Smooth muscle cell (in vitro differentiated cells): ENCODE results near the gene PARD6A. TPM values are rescaled to one million over a fixed set of nuclear protein-coding genes. Genes with fewer than 3 reads are reported as not detected.

ENCODE experiments used
- DNase-seq: peaks from one replicate; lab custom pipeline; 2025; ENCODE audit not compliant: unreplicated experiment; lab: John Stamatoyannopoulos, UW
- H2AFZ ChIP-seq: fragments of 200-600 bp; sonication (generic); 2 replicates; pipeline ENCODE4 v1.6.0; 2016; ENCODE audit warnings: antibody characterized with exemption, low read depth, mild to moderate bottlenecking
- H3F3A ChIP-seq: fragments of 200-600 bp; sonication (generic); 2 replicates; pipeline ENCODE4 v1.6.0; 2017; ENCODE audit warnings: antibody characterized with exemption, low read depth
- H3K27ac ChIP-seq: fragments of 200-600 bp; sonication (generic); 2 replicates; pipeline ENCODE4 v1.5.1; 2016; ENCODE audit warnings: low read depth, mild to moderate bottlenecking
- H3K27me3 ChIP-seq: fragments of 200-600 bp; sonication (generic); 2 replicates; pipeline ENCODE4 v1.6.1; 2016; ENCODE audit warnings: low read depth, mild to moderate bottlenecking
- H3K36me3 ChIP-seq: fragments of 200-600 bp; sonication (generic); 2 replicates; pipeline ENCODE4 v1.5.1; 2016; ENCODE audit warnings: low read depth
- H3K4me1 ChIP-seq: fragments of 200-600 bp; sonication (generic); 2 replicates; pipeline ENCODE4 v1.5.1; 2016; ENCODE audit warnings: low read depth
- H3K4me2 ChIP-seq: fragments of 200-600 bp; sonication (generic); 2 replicates; pipeline ENCODE4 v1.6.0; 2016; ENCODE audit warnings: mild to moderate bottlenecking
- H3K4me3 ChIP-seq: fragments of 200-600 bp; sonication (generic); 2 replicates; pipeline ENCODE4 v1.5.1; 2016; ENCODE audit warnings: mild to moderate bottlenecking
- H3K79me2 ChIP-seq: fragments of 200-600 bp; sonication (generic); 2 replicates; pipeline ENCODE4 v1.6.0; 2016; ENCODE audit warnings: low read depth, mild to moderate bottlenecking
- H3K9ac ChIP-seq: fragments of 200-600 bp; sonication (generic); 2 replicates; pipeline ENCODE4 v1.6.0; 2016; ENCODE audit warnings: low read depth
- H3K9me3 ChIP-seq: fragments of 200-600 bp; sonication (generic); replicated peaks from 2 replicates; pipeline ENCODE4 v1.5.1; 2016; ENCODE audit warnings: low read depth
- H4K20me1 ChIP-seq: fragments of 200-600 bp; sonication (generic); 2 replicates; pipeline ENCODE4 v1.6.0; 2016; ENCODE audit warnings: low read depth
- WGBS: methylation state at CpG from one replicate; pipeline ENCODE4 v1.1.7; 2016; ENCODE audit warnings: low lambda C conversion rate; 5-methylcytosine and 5-hydroxymethylcytosine counted together
- polyA plus RNA-seq: library from polyadenylated mRNA; unstranded; fragments of >200 nt; fragmentation: Nextera tagmentation; extraction: Ambion mirVana; gene quantifications from 2 replicates; pipeline ENCODE4 v1.2.1, GENCODE V29; 2016
- total RNA-seq: library from RNA; depleted of rRNA; stranded (reverse); fragments of >200 nt; gene quantifications from 2 replicates; pipeline ENCODE4 v1.2.3, GENCODE V29; 2014
- TF ChIP-seq, protein P1 (sequence below): fragments of 200-600 bp; sonication (generic); IDR thresholded peaks from 2 replicates; pipeline ENCODE4 v1.5.1; 2017; ENCODE audit warnings: borderline replicate concordance, mild to moderate bottlenecking, antibody characterized with exemption; ENCODE audit not compliant: insufficient read depth, poor library complexity, severe bottlenecking

PARD6A gene, protein sequence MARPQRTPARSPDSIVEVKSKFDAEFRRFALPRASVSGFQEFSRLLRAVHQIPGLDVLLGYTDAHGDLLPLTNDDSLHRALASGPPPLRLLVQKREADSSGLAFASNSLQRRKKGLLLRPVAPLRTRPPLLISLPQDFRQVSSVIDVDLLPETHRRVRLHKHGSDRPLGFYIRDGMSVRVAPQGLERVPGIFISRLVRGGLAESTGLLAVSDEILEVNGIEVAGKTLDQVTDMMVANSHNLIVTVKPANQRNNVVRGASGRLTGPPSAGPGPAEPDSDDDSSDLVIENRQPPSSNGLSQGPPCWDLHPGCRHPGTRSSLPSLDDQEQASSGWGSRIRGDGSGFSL
- total RNA-seq (0.36 TPM in 1 of 2 replicates, not detected in the other), polyA plus RNA-seq (0.58 and 2.0 TPM in 2 replicates)

DNA sequence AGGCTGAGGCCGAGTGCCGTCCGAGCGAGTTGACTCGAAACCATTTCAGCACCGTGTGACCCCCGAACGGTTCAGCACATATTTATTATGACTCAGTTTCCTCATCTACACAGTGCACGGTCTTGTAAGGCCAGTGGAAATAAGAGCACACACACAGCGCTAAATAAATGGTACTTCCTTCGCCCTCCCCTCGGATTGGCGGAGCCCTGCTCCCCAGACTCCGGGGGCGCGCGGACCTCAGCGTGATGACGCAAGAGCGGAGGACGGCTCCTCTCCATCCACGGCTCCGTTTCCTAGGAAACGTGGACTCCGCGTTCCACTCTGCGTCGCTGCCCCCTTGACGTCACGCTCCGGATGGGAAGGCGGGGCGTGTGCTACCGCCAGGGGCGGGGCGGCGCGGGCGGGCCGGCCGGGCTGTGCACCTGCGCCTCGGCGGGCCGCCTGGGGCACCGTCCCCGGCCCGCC lies at the start of gene PARD6A:
Gene PARD6A (plus strand): TSS at position 397 of the 465 bp plus-strand sequence. CDS start 79 bp downstream, outside the sequence.
- peak within 1 kb of the TSS; percentile 93 for H2AFZ ChIP-seq
- DNase-seq, result peak; percentile 80
- H3K27ac ChIP-seq, result peak within 1 kb of the TSS; percentile 87
- TF ChIP-seq, protein P1, sequence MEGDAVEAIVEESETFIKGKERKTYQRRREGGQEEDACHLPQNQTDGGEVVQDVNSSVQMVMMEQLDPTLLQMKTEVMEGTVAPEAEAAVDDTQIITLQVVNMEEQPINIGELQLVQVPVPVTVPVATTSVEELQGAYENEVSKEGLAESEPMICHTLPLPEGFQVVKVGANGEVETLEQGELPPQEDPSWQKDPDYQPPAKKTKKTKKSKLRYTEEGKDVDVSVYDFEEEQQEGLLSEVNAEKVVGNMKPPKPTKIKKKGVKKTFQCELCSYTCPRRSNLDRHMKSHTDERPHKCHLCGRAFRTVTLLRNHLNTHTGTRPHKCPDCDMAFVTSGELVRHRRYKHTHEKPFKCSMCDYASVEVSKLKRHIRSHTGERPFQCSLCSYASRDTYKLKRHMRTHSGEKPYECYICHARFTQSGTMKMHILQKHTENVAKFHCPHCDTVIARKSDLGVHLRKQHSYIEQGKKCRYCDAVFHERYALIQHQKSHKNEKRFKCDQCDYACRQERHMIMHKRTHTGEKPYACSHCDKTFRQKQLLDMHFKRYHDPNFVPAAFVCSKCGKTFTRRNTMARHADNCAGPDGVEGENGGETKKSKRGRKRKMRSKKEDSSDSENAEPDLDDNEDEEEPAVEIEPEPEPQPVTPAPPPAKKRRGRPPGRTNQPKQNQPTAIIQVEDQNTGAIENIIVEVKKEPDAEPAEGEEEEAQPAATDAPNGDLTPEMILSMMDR, result no peak
- peaks cover 4% of the 10 kb centered on the region for H3F3A ChIP-seq
- no peaks in the 10 kb centered on the region for H3K79me2 ChIP-seq
- no peaks in the 10 kb centered on the region for H3K9me3 ChIP-seq
- 2% methylated on average over 30 of the region's 48 CpGs for WGBS
- peak within 1 kb of the TSS; percentile 79 for H3K9ac ChIP-seq
- peak within 1 kb of the TSS; percentile 73 for H3K4me3 ChIP-seq
- no peaks in the 10 kb centered on the region for H3K36me3 ChIP-seq
- H3K4me2 ChIP-seq, result peak within 1 kb of the TSS; percentile 92
- peaks cover 7% of the 10 kb centered on the region for H4K20me1 ChIP-seq
- H3K4me1 ChIP-seq, result peaks cover 3% of the 10 kb centered on the region
- no peaks in the 10 kb centered on the region for H3K27me3 ChIP-seq

DNA sequence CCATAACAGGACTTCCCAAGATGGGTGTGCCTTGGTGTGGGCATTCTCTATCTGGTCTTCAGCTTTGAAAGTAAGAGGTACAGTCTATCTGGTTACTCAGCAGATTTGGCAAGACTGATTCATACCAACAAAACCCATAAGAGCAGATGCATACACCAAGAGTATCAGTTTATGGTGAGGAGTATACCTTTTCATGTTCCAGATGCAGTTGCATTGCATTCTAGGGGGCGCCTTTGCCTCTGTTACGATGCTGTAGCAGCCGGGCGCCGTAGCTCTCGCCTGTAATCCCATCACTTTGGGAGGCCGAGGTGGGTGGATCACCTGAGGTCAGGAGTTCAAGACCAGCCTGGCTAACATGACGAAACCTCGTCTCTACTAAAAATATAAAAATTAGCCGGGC lies 47.0 kb upstream of the PARD6A start:
- Histone ChIP-seq H2AFZ (no peak overlapping the region), H3K36me3 (peaks cover 23% of the 10 kb centered on the region), H3K27me3 (no peaks in the 10 kb centered on the region), H3K9me3 (no peaks in the 10 kb centered on the region), H4K20me1 (peaks cover 36% of the 10 kb centered on the region), H3K4me2 (no peak overlapping the region), H3K4me3 (no peak overlapping the region), H3K27ac (no peak overlapping the region), H3F3A (no peaks in the 10 kb centered on the region), H3K9ac (no peak overlapping the region), H3K4me1 (no peaks in the 10 kb centered on the region), H3K79me2 (peaks cover 5% of the 10 kb centered on the region)
- no peak for DNase-seq
- TF ChIP-seq, protein P1, result no peak
- WGBS, result 94% methylated on average over 10 of the region's 10 CpGs

DNA sequence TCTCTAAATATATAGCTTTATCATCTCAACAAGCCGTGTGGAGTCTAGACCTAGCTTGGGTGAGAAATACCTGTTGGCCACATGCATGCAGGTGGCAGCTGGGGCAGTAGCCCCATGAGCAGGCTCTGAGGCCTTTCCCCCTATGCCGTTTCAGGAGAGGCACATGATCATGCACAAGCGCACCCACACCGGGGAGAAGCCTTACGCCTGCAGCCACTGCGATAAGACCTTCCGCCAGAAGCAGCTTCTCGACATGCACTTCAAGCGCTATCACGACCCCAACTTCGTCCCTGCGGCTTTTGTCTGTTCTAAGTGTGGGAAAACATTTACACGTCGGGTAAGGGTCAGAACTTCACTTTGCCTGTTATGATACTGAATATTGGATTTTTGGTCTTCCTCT lies 32.5 kb upstream of the PARD6A start:
- peaks cover 9% of the 10 kb centered on the region for H3K36me3 ChIP-seq
- H3K9ac ChIP-seq, result no peak overlapping the region
- no peak overlapping the region for H3K27ac ChIP-seq
- WGBS, result 96% methylated on average over 14 of the region's 14 CpGs
- no peak overlapping the region for H3K4me3 ChIP-seq
- DNase-seq, result no peak
- H3F3A ChIP-seq, result no peaks in the 10 kb centered on the region
- H3K27me3 ChIP-seq, result no peaks in the 10 kb centered on the region
- H2AFZ ChIP-seq, result no peak overlapping the region
- no peaks in the 10 kb centered on the region for H3K9me3 ChIP-seq
- no peak overlapping the region for H3K4me2 ChIP-seq
- peaks cover 6% of the 10 kb centered on the region for H4K20me1 ChIP-seq
- no peaks in the 10 kb centered on the region for H3K79me2 ChIP-seq
- TF ChIP-seq, protein P1, result no peak
- no peaks in the 10 kb centered on the region for H3K4me1 ChIP-seq
